Heart left ventricle (tissue), 16 donors: ENCODE results near the gene NRARP. TPM values are rescaled to one million over a fixed set of nuclear protein-coding genes. Genes with fewer than 3 reads are reported as not detected.

ENCODE experiments used
- ATAC-seq, 4 donors: fragments of 200-7000 bp; cut with Tn5 transposase; one replicate each; pipeline ENCODE4 v1.9.1; 2020 to 2022; ENCODE audit warnings: moderate library complexity in 4 of 4, mild to moderate bottlenecking in 3 of 4, moderate number of reproducible peaks in 1 of 4
- DNase-seq, 5 donors: peaks; one replicate each; pipeline ENCODE4 v3.0.0-alpha.2; 2020
- H3K27ac ChIP-seq, 12 donors: fragments of 200-600 bp; sonication (generic) in 4 of 12; one replicate each; pipeline versions ENCODE4 v1.5.0 to v1.8.0; 2016 to 2022; ENCODE audit warnings: mild to moderate bottlenecking in 2 of 12
- H3K27me3 ChIP-seq, 9 donors: fragments of 200-600 bp; sonication (generic) in 2 of 9; one replicate each; pipeline versions ENCODE4 v1.5.1 to v1.8.0; 2016 to 2022; ENCODE audit warnings: mild to moderate bottlenecking in 3 of 9
- H3K36me3 ChIP-seq, 9 donors: fragments of 200-600 bp; sonication (generic) in 2 of 9; one replicate each; pipeline versions ENCODE4 v1.5.0 to v1.8.0; 2018 to 2022; ENCODE audit warnings: mild to moderate bottlenecking in 2 of 9
- H3K4me1 ChIP-seq, 12 donors: fragments of 200-600 bp; sonication (generic) in 4 of 12; one replicate each; pipeline versions ENCODE4 v1.5.0 to v1.8.0; 2016 to 2022; ENCODE audit warnings: mild to moderate bottlenecking in 3 of 12
- H3K4me3 ChIP-seq, 12 donors: fragments of 200-600 bp; sonication (generic) in 4 of 12; one replicate each; pipeline versions ENCODE4 v1.5.0 to v1.8.0; 2017 to 2022; ENCODE audit warnings: mild to moderate bottlenecking in 9 of 12, moderate library complexity in 4 of 12
- H3K9me3 ChIP-seq, 12 donors: fragments of 200-600 bp; sonication (generic) in 4 of 12; one replicate each; pipeline versions ENCODE4 v1.5.0 to v1.8.0; 2016 to 2022; ENCODE audit warnings: mild to moderate bottlenecking in 1 of 12
- POLR2A ChIP-seq, 2 donors: fragments of 450-650 bp; IDR thresholded peaks; one replicate each; pipeline ENCODE4 v1.6.1; 2017; ENCODE audit warnings: antibody characterized with exemption in 2 of 2, mild to moderate bottlenecking in 2 of 2, moderate library complexity in 2 of 2
- WGBS, 4 donors: extraction: QIAGEN DNeasy Blood & Tissue Kit in 2 of 4; methylation state at CpG; one replicate each; pipeline versions ENCODE4 v1.1.5 to v1.1.7; 2013 to 2018; 5-methylcytosine and 5-hydroxymethylcytosine counted together
- intact Hi-C, 10 donors: fragments of 100-400 bp; cut with DNase I; formaldehyde crosslinking; loops; one replicate each; pipeline versions ENCODE4 v1.11.1 to v1.14.2; 2022
- polyA plus RNA-seq, 2 donors: library from polyadenylated mRNA; stranded (reverse); fragments of 200-250 nt; gene quantifications; one replicate each; pipeline ENCODE4 v1.2.3, GENCODE V29; 2013
- total RNA-seq, 9 donors: library from RNA; depleted of rRNA in 2 of 9; stranded (reverse); fragments of >200 nt in 2 of 9; fragmentation: NEBNext Ultra II Directional in 3 of 9; extraction: Animal tissue kit (Norgen Biotek cat#: 25700) in 3 of 9; gene quantifications; one replicate each; pipeline versions ENCODE4 v1.1.0 to v1.2.4, GENCODE V29; 2016 to 2023
- TF ChIP-seq, protein P1 (sequence below), 12 donors: fragments of 200-600 bp; sonication (generic) in 4 of 12; IDR thresholded peaks; one replicate each; pipeline versions ENCODE4 v1.5.0 to v1.8.0; 2018 to 2022; ENCODE audit warnings: antibody characterized with exemption in 12 of 12, mild to moderate bottlenecking in 5 of 12
- donor health status: ischemic (EF 13 %, LVEDD 7.1; RV severe dilation, severe dysfunction).
- donor health status: healthy with polysubstance abuse.
- donor health status: DM: no; HTN: yes; CAD: no.
- donor health status: DM: no; HTN: no; CAD: no.
- donor health status: ischemic (EF 25% LVEDD 6.9; RV normal size, moderate dysfunction).
- donor health status: ischemic (EF 25% LVEDD 5.7; RV mildly dilated, moderate dysfunction).
- donor health status: healthy.
- donor health status: DM: yes; HTN: yes; CAD: no.
- donor health status: ischemic (EF 35%, LVEDD 5.7; RV mildly dilated, moderate dysfunction).
- donor health status: nonischemic (EF 11% LVEDD 7.7; RV severe dilation, severe dysfunction).
- donor health status: DM: yes; HTN: yes; CAD: no.
- donor health status: PGD.
- donor health status: ischemic (EF 29% LVEDD 5.4; RV normal size, mild dysfunction).
- donor health status: nonischemic (EF 23%, LVEDD 6.1; RV moderate dilation, normal function).

NRARP gene
- total and polyA plus RNA-seq, 11 donors: 1.6 to 15.8 (median 9.3) TPM

DNA sequence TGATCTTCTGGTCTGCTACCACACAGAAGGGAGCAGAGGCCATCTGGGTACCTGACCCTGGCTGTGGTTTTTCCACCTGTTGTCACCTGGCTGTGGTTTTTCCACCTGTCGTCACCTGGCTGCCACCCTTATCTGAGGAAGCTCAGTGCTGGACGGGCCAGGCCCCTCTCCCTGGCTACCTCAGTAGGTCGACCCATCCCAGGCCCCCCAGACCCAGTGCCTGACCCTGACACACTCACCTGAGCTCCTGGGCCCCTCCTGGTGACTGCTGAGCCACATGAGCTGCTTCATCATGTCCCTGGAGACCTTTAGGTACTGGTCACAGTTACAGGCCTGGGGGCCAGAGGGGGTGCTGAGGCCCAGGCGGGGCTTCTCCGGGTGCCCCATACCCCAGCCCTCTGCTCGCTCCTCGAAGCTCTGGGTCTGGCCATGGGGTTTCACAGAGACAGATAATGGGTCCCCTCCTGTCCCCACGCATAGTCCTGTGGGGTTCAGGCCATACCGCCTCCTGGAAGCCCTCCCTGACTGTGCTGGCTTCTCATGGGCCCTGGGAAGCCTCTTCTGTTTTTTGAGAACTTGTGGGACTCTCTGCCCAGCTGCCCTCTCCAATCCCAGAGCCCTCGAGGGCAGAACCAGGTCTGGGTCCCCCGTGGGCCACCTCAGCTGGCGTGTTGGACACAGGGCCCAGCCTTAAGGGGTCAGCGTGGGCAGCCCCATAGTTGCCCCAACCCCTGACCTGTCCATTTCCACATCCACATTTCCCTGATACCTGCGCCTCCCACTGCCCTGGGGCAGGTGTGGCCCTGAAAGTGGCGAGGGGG is 7.5 kb upstream of the NRARP start:
- no peak overlapping the region for H3K4me3 ChIP-seq
- intact Hi-C loops: no loop called here
- ATAC-seq (no peak), DNase-seq (no peak)
- peaks cover 0 to 23% (median 0%) of the 10 kb centered on the region in 9 donors for H3K27me3 ChIP-seq
- 87 to 91% (median 90%) methylated on average over 10 to 15 of the region's 15 CpGs for WGBS, 4 donors
- H3K36me3 ChIP-seq: no peaks in the 10 kb centered on the region
- no peak overlapping the region for H3K27ac ChIP-seq
- H3K4me1 ChIP-seq: peaks cover 12 to 47% (median 29%) of the 10 kb centered on the region in 12 donors
- TF ChIP-seq POLR2A (IDR thresholded peaks at IDR 0.05): no peak
- TF ChIP-seq, protein P1, sequence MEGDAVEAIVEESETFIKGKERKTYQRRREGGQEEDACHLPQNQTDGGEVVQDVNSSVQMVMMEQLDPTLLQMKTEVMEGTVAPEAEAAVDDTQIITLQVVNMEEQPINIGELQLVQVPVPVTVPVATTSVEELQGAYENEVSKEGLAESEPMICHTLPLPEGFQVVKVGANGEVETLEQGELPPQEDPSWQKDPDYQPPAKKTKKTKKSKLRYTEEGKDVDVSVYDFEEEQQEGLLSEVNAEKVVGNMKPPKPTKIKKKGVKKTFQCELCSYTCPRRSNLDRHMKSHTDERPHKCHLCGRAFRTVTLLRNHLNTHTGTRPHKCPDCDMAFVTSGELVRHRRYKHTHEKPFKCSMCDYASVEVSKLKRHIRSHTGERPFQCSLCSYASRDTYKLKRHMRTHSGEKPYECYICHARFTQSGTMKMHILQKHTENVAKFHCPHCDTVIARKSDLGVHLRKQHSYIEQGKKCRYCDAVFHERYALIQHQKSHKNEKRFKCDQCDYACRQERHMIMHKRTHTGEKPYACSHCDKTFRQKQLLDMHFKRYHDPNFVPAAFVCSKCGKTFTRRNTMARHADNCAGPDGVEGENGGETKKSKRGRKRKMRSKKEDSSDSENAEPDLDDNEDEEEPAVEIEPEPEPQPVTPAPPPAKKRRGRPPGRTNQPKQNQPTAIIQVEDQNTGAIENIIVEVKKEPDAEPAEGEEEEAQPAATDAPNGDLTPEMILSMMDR (IDR thresholded peaks at IDR 0.05): no peak
- H3K9me3 ChIP-seq: no peaks in the 10 kb centered on the region

DNA sequence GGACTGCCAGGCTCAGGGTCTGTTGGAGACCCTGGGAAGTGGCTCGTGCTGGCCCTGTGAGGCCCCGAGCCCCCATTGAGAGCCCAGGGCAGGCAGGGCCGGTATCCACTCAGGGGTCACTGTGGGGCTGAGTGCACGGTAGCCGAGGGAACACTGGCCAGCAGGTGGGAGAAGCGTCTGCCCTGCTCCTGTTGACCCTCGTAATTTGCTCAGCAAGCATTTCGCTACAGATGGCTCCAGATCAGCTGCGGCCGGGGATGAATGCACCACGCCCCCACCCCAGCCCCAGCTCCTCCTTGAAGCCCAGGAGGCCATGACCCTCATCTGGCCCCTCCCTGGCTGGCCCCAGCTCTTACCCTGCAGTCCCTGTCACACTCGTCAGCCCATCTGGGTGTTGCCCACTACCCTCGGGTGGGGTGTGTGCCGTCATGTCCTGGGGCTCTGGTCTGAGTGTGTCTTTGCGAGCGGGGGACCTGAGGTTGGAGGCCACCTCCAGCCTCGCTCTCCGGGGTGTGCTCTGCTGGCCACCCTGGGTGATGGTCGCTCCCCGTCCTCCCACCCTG is 6.1 kb upstream of the NRARP start:
- Histone ChIP-seq H3K27ac (no peak overlapping the region), H3K36me3 (no peaks in the 10 kb centered on the region), H3K27me3 (peaks cover 0 to 26% (median 0%) of the 10 kb centered on the region in 9 donors), H3K9me3 (no peaks in the 10 kb centered on the region), H3K4me1 (peaks cover 12 to 52% (median 38%) of the 10 kb centered on the region in 12 donors), H3K4me3 (no peak overlapping the region)
- ATAC-seq (no peak), DNase-seq (peak in 1 of 5 donors; percentile 8)
- TF ChIP-seq, protein P1 (IDR thresholded peaks at IDR 0.05): no peak
- intact Hi-C loops: no loop called here
- WGBS, 4 donors: 69 to 73% (median 71%) methylated on average over 17 to 20 of the region's 20 CpGs

DNA sequence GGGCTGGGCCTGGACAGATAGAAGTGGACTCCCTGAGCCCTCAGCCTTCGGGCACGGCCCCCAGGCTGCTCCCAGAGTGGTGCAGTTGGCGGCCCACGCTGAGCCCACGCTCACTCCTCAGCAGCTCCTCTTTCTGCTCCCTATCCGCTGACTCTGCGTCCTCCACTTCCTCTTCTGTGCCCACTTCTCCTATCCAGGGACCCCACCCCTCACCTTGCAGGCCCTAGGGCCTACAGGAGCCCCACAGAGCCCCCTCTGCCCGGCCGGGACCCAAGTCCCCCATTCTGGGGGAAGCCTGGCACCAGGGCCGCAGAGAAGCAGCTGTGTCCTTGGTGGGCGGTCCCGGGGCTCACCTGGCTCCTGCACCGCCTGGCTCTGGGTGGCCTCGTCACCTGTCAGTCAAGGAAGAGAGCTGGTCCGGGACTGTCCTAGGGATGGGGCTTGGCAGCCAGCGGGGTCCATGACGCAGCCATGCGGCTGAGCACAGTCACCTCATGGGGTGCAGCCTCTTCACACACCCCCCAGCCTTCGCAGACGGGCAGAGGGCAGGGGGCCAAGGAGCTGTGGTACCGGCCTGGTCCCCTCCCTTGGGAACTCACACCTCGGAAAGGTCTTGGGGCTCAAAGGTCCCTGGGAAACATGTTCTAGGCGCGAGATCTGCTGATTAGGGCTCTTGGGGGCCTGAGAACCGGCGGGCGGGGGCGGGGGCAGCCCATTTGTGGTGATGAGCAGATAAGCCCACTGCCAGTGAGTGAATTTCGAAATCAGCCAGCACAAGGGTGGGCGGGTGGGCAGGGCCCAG is 5.4 kb upstream of the NRARP start:
- Histone ChIP-seq H3K27me3 (peaks cover 0 to 26% (median 0%) of the 10 kb centered on the region in 9 donors), H3K9me3 (no peaks in the 10 kb centered on the region), H3K36me3 (no peaks in the 10 kb centered on the region), H3K4me3 (peak overlapping the region in 5 of 12 donors; percentile 12 to 46 (median 19)), H3K27ac (peak overlapping the region in 7 of 12 donors; percentile 43 to 97 (median 87)), H3K4me1 (peaks cover 12 to 59% (median 44%) of the 10 kb centered on the region in 12 donors)
- TF ChIP-seq POLR2A (IDR thresholded peaks at IDR 0.05): no peak
- TF ChIP-seq, protein P1 (IDR thresholded peaks at IDR 0.05): no peak
- peak in 3 of 5 donors; percentile 13 to 54 (median 24) for DNase-seq
- intact Hi-C loops: no loop called here
- ATAC-seq: no peak
- 58 to 62% (median 60%) methylated on average over 22 to 30 of the region's 30 CpGs for WGBS, 4 donors
